ENCODE results near the gene MMP12.

DNA sequence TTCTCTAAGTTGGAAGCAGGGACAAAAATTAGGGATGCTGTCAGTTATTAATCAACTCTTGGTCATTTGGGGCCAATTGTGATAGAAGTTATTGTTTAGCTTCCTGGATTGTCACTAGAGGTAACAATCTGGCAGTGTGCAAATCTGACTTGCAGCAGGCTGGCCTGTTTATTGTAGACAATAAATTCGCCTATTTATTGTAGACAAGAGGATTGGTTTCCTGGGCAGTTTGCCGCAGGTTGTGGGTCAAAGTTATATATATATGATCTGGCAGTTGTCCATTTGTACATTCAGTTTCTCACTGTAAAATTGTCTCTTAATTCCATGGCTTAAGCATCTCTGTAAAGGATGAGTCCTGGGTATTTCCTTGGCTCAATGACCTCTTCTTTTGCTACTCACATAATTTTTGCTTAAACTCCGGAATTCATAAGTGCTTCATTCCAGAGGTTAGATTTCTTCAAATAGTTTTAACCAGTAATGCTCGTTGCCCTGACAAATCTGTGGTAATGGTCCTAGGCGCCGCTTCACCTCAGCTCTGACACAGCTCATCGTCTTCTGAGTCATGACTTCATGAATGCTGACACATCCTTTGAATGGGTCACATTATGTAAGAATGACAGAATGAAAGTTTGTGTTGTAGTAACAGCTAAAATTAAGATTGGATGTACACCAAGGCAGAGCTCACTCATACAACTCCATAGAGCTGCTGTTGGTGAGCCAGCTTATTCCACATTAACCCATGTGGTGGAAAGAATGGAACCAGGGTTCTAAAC is 23.6 kb downstream of the MMP12 start:
- TF ChIP-seq EP300 (IDR thresholded peaks at IDR 0.05; ENCODE audit: borderline replicate concordance) (no peak), CEBPB (IDR thresholded peaks at IDR 0.05) (no peak), FOXM1 (IDR thresholded peaks at IDR 0.05; ENCODE audit: borderline replicate concordance, low read depth) (no peak), NFIC (IDR thresholded peaks at IDR 0.05) (no peak), TAF1 (IDR thresholded peaks at IDR 0.05; ENCODE audit: low read depth) (no peak), CREB1 (IDR thresholded peaks at IDR 0.05; ENCODE audit: low read depth) (no peak), ZBTB7A (IDR thresholded peaks at IDR 0.05; ENCODE audit: low read depth) (no peak), TEAD4 (IDR thresholded peaks at IDR 0.05) (no peak), TCF12 (IDR thresholded peaks at IDR 0.05; ENCODE audit: low read depth) (no peak), RAD21 (IDR thresholded peaks at IDR 0.05; ENCODE audit: low read depth) (no peak)
- TF ChIP-seq, protein P1, sequence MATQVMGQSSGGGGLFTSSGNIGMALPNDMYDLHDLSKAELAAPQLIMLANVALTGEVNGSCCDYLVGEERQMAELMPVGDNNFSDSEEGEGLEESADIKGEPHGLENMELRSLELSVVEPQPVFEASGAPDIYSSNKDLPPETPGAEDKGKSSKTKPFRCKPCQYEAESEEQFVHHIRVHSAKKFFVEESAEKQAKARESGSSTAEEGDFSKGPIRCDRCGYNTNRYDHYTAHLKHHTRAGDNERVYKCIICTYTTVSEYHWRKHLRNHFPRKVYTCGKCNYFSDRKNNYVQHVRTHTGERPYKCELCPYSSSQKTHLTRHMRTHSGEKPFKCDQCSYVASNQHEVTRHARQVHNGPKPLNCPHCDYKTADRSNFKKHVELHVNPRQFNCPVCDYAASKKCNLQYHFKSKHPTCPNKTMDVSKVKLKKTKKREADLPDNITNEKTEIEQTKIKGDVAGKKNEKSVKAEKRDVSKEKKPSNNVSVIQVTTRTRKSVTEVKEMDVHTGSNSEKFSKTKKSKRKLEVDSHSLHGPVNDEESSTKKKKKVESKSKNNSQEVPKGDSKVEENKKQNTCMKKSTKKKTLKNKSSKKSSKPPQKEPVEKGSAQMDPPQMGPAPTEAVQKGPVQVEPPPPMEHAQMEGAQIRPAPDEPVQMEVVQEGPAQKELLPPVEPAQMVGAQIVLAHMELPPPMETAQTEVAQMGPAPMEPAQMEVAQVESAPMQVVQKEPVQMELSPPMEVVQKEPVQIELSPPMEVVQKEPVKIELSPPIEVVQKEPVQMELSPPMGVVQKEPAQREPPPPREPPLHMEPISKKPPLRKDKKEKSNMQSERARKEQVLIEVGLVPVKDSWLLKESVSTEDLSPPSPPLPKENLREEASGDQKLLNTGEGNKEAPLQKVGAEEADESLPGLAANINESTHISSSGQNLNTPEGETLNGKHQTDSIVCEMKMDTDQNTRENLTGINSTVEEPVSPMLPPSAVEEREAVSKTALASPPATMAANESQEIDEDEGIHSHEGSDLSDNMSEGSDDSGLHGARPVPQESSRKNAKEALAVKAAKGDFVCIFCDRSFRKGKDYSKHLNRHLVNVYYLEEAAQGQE (IDR thresholded peaks at IDR 0.05; ENCODE audit: low read depth), result no peak
- TF ChIP-seq, protein P2, sequence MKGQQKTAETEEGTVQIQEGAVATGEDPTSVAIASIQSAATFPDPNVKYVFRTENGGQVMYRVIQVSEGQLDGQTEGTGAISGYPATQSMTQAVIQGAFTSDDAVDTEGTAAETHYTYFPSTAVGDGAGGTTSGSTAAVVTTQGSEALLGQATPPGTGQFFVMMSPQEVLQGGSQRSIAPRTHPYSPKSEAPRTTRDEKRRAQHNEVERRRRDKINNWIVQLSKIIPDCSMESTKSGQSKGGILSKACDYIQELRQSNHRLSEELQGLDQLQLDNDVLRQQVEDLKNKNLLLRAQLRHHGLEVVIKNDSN (IDR thresholded peaks at IDR 0.05), result no peak
